IPS-18c (cell line): Measurements from ENCODE around the gene ROBO1.

Experiments
- H3K4me3 ChIP-seq: 2 replicates; pipeline ENCODE4 v1.7.0; 2013; ENCODE audit warnings: low read depth, mild to moderate bottlenecking, low read length, moderate library complexity; ENCODE audit not compliant: insufficient read depth
- H3K9me3 ChIP-seq: one replicate; pipeline ENCODE4 v1.6.1; 2013; ENCODE audit warnings: mild to moderate bottlenecking, low read length, moderate library complexity; ENCODE audit not compliant: control insufficient read depth, insufficient read depth

The ROBO1 gene

DNA sequence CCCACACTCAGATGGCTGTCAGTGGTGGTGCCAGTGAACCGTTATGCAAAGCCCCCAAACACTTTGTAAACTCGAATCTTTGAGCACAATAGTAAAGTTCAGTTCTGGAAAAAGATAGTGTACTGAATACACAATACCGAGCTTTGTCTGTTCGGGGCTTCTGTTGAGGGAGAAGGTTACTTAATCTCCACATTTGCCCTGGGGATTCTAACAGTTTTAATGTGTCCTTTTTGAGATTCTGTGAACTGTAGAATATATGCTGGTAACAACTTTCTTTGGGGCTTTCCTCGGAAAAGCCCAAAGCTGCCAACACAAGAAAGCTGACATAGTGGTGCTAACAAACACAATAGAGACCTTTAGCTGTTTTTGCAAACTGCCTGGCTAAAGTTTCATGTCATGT, 686.5 kb downstream of the ROBO1 start:
- H3K9me3 ChIP-seq = no peaks in the 10 kb centered on the region

DNA sequence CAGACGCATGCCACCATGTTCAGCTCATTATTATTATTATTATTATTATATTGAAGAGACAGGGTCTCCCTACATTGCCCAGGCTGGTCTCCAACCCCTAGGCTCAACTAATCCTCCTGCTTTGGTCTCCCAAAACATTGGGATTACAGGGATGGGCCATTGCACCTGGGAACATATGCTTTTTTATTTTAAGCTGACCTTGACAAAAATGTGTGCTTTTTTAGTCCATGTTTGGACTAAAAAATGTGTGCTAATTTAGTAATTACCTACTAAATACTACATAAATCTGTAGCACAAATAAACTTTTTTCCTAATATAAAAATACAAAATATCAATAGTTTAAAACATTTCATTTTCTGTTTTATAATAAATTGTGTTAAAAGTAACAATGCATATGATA, 693.2 kb downstream of the ROBO1 start:
- Histone ChIP-seq H3K9me3 (no peaks in the 10 kb centered on the region), H3K4me3 (no peak overlapping the region)

More for the DNA sequence above, 686.5 kb downstream of the ROBO1 start:
- H3K4me3 ChIP-seq = no peak overlapping the region

DNA sequence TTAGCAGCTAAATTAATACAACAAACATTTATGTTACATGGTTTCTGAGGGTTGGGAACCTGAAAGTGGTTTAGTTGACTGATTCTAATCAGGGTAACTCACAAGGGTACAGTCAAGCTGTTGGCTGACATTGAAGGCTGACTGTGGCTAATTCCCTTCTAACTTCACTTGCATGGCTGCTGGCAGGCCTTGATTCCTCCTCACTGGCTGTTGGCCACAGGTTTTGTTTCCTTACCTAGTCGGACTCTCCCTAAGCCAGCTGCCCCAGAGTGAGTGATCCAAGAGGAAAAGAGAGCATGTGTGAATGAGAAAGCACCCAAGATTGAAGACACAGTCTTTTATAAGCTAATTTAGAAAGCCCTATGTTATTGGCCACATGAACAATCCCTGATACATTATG, 700.1 kb downstream of the ROBO1 start:
- Histone ChIP-seq H3K9me3 (no peaks in the 10 kb centered on the region), H3K4me3 (no peak overlapping the region)

DNA sequence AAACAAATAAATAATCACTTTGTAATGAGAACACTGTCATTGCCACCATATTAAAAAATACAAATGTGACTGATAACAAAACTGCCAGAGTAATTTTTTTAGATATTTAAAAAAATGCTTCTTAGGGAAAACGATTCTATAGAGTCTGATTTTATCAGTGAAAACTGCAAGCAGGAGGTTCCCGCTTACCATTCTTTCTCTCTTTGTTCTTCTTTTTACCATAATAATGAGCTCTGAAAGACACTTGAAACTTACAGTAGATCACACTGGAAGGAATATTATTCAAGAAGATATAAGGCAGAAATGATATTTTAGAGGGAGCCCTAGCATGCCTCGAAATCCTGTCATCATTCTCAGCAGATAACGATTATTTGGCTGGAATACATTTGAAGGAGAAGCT, 701.3 kb downstream of the ROBO1 start:
- Histone ChIP-seq H3K9me3 (no peaks in the 10 kb centered on the region), H3K4me3 (no peak overlapping the region)

- Histone ChIP-seq H3K4me3 (no peak overlapping the region), H3K9me3 (no peaks in the 10 kb centered on the region)
These were observed 704.2 kb downstream of the ROBO1 start for GRCh38 chr3:79063624-79064023.

DNA sequence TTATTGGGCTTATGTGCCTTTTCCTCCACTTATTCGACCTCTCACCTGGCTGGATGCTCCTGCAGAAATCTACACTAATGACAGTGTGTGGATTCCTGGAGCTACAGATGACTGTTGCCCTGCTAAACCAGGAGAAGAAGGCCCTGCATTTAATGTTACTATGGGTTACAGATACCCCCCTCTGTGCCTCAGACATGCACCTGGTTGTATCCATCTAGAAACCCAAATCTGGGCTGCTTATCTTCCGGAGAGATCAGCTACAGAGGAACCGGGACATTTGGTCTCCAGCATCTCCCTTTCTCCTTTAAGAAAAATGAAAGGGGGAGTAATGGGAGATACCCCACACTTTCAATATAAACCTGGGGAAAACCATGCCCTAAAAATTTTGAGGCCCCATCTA, 710.0 kb downstream of the ROBO1 start:
- H3K9me3 ChIP-seq = peaks cover 2% of the 10 kb centered on the region
- H3K4me3 ChIP-seq = no peak overlapping the region

DNA sequence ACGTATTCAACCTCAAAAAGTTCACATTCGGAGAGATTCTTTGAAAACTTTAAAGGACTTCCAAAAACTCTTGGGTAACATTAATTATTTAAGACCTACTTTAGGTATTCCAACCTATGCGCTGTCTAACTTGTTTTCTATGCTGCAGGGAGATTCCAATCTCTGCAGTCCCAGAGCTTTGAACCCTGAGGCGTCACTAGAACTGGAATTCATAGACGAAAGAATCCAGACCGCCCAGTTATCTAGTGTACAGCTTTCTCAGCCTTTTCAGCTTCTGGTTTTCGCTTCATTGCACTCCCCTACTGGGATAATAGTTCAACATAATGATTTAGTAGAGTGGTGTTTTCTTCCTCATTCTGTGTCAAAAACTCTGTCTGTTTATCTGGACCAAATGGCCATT, 711.3 kb downstream of the ROBO1 start:
- no peak overlapping the region for H3K4me3 ChIP-seq
- H3K9me3 ChIP-seq = peaks cover 8% of the 10 kb centered on the region

DNA sequence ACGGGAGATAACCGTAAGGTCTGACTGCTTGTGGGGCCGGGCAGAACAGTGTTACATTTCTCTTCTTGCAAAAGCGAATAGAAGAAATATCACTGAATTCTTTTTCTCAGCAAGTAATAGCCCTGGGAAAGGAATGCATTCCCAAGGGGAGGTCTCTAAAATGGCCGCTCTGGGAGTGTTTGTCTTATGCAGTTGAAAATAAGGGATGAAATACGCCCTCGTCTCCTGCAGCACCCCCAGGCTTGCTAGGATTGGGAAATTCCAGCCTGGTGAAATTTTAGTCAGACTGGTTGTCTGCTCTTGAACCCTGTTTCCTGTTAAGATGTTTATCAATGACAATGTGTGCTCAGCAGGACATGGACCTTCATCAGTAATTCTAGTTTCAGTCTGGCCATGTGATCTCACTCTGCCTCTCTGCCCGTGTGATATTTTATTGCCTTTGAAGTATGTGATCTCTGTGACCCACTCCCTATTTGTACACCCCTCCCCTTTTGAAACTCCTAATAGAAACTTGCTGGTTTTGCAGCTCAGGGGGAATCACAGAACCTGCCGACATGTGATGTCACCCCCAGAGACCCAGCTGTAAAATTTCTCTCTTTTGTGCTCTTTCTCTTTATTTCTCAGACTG, 715.6 kb downstream of the ROBO1 start:
- no peak overlapping the region for H3K4me3 ChIP-seq
- H3K9me3 ChIP-seq = peaks cover 10% of the 10 kb centered on the region

DNA sequence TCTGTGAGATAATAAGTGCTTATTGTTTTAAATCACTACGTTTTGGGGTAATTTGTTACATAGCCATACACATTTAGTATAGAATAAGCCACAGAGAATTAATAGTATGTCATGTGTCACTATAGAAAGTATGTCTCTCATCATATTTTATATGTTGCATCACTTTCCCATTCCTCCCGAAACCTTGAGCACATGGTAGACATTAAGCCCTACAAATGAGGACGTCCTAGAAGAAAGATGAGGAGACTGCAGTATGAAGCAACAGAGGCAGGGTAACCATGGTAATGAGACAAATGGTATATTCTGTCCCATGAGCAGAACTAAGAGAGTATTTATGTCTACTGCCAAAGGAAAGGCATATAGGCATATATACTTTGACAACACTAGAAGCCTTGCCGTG, 720.2 kb downstream of the ROBO1 start:
- H3K9me3 ChIP-seq = peaks cover 6% of the 10 kb centered on the region

DNA sequence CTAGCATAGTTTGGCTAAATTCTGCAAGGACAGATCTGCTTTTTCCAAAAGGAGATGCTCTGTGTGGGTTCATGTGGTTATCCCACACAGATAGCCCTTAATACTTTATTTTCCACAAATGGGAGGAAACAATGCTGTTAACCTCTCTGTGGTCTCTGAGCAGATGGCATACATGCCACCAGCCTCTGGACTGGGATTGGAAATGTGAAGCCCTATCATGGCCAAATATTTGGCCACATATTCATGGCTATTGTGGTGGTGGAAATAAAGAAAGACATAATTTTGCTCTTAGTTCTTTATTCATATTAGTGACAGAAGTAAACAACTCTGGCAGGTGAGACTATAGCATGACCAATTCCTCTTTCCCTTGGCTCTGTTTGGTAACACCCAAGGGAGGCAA, 726.2 kb downstream of the ROBO1 start:
- no peak overlapping the region for H3K4me3 ChIP-seq

More for the DNA sequence above, 720.2 kb downstream of the ROBO1 start:
- H3K4me3 ChIP-seq = no peak overlapping the region

GRCh38 chr3:79040701-79041100, 727.1 kb downstream of the ROBO1 start:
- no peak overlapping the region for H3K4me3 ChIP-seq
- H3K9me3 ChIP-seq = no peaks in the 10 kb centered on the region

More for the DNA sequence above, 726.2 kb downstream of the ROBO1 start:
- no peaks in the 10 kb centered on the region for H3K9me3 ChIP-seq

DNA sequence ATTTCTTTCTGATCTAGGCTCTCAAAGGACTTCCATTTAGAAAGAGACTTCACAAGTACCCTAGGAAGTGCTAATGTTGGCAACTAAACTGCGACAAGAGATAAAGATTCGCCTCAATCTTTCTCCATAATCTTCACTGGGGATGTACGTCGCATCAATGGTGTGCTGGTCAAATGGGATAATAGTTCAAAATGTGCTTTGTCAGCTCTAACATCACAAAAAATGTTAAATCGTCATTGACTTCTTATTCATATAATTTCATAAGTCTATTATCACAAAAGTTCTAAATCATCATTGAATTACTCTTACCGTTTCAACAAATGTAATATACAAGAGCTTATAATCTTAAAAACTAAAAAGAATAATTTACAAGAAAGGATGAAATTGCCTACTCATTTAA, 727.7 kb downstream of the ROBO1 start:
- H3K4me3 ChIP-seq = no peak overlapping the region
- no peaks in the 10 kb centered on the region for H3K9me3 ChIP-seq

- H3K4me3 ChIP-seq = no peak overlapping the region
- no peaks in the 10 kb centered on the region for H3K9me3 ChIP-seq
These were observed 728.6 kb downstream of the ROBO1 start for GRCh38 chr3:79039192-79039591.

GRCh38 chr3:79038636-79039035, 729.2 kb downstream of the ROBO1 start:
- Histone ChIP-seq H3K9me3 (no peaks in the 10 kb centered on the region), H3K4me3 (no peak overlapping the region)

GRCh38 chr3:79038057-79038456, 729.7 kb downstream of the ROBO1 start:
- Histone ChIP-seq H3K4me3 (no peak overlapping the region), H3K9me3 (no peaks in the 10 kb centered on the region)

DNA sequence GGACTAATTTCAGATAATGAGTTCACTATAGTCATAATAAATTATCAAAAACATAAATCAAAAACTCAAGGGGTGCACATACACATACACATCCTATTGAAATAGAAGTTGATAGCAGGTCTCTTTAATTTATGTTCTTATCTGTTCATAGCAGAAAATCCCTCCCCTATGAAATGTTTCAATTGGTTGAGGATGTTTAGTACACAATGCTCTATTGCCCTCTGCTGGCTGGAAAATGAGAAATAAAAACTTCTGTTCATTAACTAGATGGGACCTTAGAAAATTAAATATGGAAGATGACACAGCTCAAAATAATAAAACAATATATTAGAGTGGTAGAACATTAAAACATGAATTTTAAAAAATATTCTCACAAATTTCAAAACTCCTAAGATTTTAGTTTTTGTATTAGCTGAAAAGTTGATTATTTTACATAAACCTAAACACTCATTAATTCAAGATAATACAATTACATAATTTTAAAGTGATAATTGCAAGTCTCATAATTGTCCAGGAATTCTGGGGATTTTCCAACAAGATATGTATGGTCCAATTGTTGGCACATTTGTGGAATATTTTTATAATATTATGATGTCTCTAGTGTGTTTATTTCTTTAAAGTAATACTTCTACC, 735.0 kb downstream of the ROBO1 start:
- Histone ChIP-seq H3K4me3 (no peak overlapping the region), H3K9me3 (no peaks in the 10 kb centered on the region)

GRCh38 chr3:79030157-79030556, 737.6 kb downstream of the ROBO1 start:
- Histone ChIP-seq H3K4me3 (no peak overlapping the region), H3K9me3 (no peaks in the 10 kb centered on the region)

DNA sequence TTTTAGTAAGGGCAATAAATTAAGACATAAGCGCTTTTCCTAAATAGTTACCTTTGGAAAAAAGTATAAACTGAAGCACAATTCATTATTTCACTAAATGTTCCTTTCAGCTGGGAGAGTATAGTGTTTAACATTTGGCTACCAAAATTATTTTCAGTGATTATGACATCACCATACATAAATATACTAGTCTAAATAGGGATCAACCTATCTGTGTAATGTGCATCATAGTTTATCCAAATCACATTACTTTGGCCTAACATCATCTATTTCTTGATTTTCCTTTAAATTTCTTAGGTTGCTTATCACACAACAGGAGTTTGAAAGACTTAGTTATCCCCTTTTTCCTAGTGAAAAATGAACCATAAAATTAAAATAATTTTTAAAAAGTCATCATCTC, 738.9 kb downstream of the ROBO1 start:
- H3K4me3 ChIP-seq = no peak overlapping the region
- H3K9me3 ChIP-seq = no peaks in the 10 kb centered on the region

- H3K9me3 ChIP-seq = no peaks in the 10 kb centered on the region
- H3K4me3 ChIP-seq = no peak overlapping the region
These were observed 740.2 kb downstream of the ROBO1 start for GRCh38 chr3:79027593-79027992.
